ENCODE measurements around the gene DLG2. TPM values are rescaled to one million over a fixed set of nuclear protein-coding genes. Genes with fewer than 3 reads are reported as not detected.

DLG2 gene
- total RNA-seq, 1 experiment from 2014 or later = 2.7 TPM

DNA sequence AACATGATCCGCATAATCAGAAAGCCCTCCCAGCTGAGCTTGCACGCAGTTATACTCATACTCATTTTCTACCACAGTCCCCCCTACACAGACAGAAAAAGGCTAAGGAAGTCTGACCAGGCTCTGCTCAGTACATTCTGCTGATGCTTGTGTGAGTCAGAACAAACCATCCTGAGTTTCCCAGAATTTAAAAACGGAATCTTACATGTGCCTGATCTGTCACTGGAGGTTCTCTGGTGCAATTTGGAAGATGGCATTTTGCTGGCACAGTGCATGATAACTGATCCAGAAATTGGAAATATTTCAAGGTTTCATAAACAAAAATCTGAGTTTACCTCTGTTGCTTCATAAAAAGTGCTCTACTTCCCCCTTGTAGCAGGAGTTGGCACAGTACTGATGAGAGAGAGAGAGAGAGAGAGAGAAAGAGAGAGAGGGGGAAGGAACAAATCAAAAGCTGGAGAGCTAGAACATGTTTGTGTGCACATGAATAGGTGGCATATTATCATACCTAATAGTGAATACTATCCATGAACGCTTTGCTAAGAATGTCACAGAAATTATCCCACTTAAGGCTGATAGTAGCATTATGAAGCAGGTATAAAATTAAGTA, 1085.3 kb downstream of the DLG2 start:
- DNase-seq = no peak
- H2AFZ ChIP-seq (ENCODE audit: low read length) = no peak overlapping the region

DNA sequence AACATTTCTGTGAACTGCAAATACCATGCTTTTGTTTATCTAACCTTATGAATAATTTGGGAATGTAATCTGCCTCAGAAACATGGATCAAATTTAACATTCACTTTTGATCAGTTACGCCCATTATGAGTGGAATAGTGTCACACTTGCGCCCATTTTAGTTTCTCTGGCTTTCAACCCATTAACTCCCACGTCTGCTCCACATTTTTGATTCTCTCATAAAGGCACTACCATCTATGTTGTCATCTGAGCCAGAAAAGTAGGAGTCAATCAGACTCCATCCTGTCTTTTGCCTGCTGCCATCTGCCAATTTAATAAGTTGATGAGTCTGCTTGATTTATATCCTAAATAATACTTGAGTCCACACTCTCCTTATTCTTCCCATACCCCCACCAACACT, 1090.7 kb downstream of the DLG2 start:
- Histone ChIP-seq H3K4me3 (ENCODE audit: low read length) (no peak overlapping the region), H3K79me2 (ENCODE audit: low read length) (no peaks in the 10 kb centered on the region), H3K9me2 (replicated peaks; ENCODE audit: insufficient read depth, low read length) (no peaks in the 10 kb centered on the region), H4K20me1 (ENCODE audit: insufficient read depth, low read depth, low read length) (no peaks in the 10 kb centered on the region), H3K36me3 (ENCODE audit: insufficient read depth, low read length) (no peaks in the 10 kb centered on the region), H3K4me1 (ENCODE audit: low read length) (no peaks in the 10 kb centered on the region), H3K9me3 (ENCODE audit: low read length) (no peaks in the 10 kb centered on the region), H3K9ac (ENCODE audit: low read length) (no peak overlapping the region), H3K27me3 (ENCODE audit: low read length) (no peaks in the 10 kb centered on the region), H2AFZ (ENCODE audit: low read length) (no peak overlapping the region), H3K27ac (ENCODE audit: low read length) (no peak overlapping the region), H3K4me2 (ENCODE audit: low read depth, low read length, poor library complexity, severe bottlenecking) (no peak overlapping the region)
- DNase-seq = no peak

More for the DNA sequence above, 1085.3 kb downstream of the DLG2 start:
- Histone ChIP-seq H3K4me2 (ENCODE audit: low read depth, low read length, poor library complexity, severe bottlenecking) (no peak overlapping the region), H3K27me3 (ENCODE audit: low read length) (no peaks in the 10 kb centered on the region), H3K9me3 (ENCODE audit: low read length) (no peaks in the 10 kb centered on the region), H3K36me3 (ENCODE audit: insufficient read depth, low read length) (no peaks in the 10 kb centered on the region), H3K4me3 (ENCODE audit: low read length) (no peak overlapping the region), H3K9ac (ENCODE audit: low read length) (no peak overlapping the region), H3K27ac (ENCODE audit: low read length) (no peak overlapping the region), H4K20me1 (ENCODE audit: insufficient read depth, low read depth, low read length) (no peaks in the 10 kb centered on the region), H3K79me2 (ENCODE audit: low read length) (no peaks in the 10 kb centered on the region), H3K4me1 (ENCODE audit: low read length) (0 out of 2 replicates have a peak, but pooled peaks cover 3% of the 10 kb centered on the region), H3K9me2 (replicated peaks; ENCODE audit: insufficient read depth, low read length) (no peaks in the 10 kb centered on the region)

DNA sequence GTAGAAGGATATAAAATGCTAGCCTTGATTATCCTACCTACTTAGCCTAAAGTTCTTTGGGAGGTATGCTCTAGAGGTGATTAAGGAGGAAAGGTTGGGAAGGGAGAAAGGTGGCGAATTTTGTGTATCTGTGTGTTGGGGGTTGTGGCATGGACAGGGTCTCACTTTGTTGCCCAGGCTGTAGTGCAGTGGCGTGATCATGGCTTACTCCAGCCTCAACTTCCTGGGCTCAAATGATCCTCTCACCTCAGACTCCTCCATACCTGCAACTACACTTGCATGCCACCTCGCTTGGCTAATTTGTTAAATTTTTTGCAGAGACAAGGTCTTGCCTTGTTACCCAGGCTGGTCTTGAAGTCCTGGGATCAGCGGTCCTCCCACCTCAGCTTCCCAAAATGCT, 1094.8 kb downstream of the DLG2 start:
- Histone ChIP-seq H3K4me3 (ENCODE audit: low read length) (no peak overlapping the region), H3K36me3 (ENCODE audit: insufficient read depth, low read length) (no peaks in the 10 kb centered on the region), H2AFZ (ENCODE audit: low read length) (no peak overlapping the region), H3K27me3 (ENCODE audit: low read length) (no peaks in the 10 kb centered on the region), H3K4me2 (ENCODE audit: low read depth, low read length, poor library complexity, severe bottlenecking) (no peak overlapping the region), H3K9me2 (replicated peaks; ENCODE audit: insufficient read depth, low read length) (no peaks in the 10 kb centered on the region), H3K9ac (ENCODE audit: low read length) (no peak overlapping the region), H3K27ac (ENCODE audit: low read length) (no peak overlapping the region), H3K79me2 (ENCODE audit: low read length) (no peaks in the 10 kb centered on the region), H3K4me1 (ENCODE audit: low read length) (peaks cover 7% of the 10 kb centered on the region), H4K20me1 (ENCODE audit: insufficient read depth, low read depth, low read length) (no peaks in the 10 kb centered on the region), H3K9me3 (ENCODE audit: low read length) (no peaks in the 10 kb centered on the region)
- no peak for DNase-seq

DNA sequence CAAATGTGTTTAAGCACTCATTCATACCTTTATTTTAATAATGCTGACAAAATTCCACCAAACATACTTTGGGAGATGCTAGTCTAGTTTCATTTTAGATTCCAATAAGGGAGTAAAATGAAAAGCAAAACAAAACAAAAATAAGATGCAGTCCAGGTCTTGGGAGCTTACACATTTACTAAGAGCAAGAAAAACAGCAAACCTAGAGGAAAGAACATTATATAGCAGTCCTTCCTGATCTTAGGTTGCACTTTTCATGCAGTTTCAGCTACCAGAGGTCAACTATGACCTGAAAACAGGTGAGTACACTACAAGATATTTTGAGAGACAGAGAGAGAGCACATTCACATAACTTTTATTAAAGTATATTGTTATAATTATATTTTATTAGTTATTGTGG, 1100.9 kb downstream of the DLG2 start:
- H3K4me1 ChIP-seq (ENCODE audit: low read length) = peaks cover 7% of the 10 kb centered on the region
- no peak overlapping the region for H3K4me3 ChIP-seq (ENCODE audit: low read length)
- H3K9ac ChIP-seq (ENCODE audit: low read length) = no peak overlapping the region
- H4K20me1 ChIP-seq (ENCODE audit: insufficient read depth, low read depth, low read length) = no peaks in the 10 kb centered on the region
- H3K79me2 ChIP-seq (ENCODE audit: low read length) = no peaks in the 10 kb centered on the region
- H3K4me2 ChIP-seq (ENCODE audit: low read depth, low read length, poor library complexity, severe bottlenecking) = no peak overlapping the region
- H3K9me3 ChIP-seq (ENCODE audit: low read length) = no peaks in the 10 kb centered on the region
- H3K9me2 ChIP-seq (replicated peaks; ENCODE audit: insufficient read depth, low read length) = no peaks in the 10 kb centered on the region
- H3K36me3 ChIP-seq (ENCODE audit: insufficient read depth, low read length) = no peaks in the 10 kb centered on the region
- no peak overlapping the region for H3K27ac ChIP-seq (ENCODE audit: low read length)
- H2AFZ ChIP-seq (ENCODE audit: low read length) = no peak overlapping the region
- no peak for DNase-seq
- no peaks in the 10 kb centered on the region for H3K27me3 ChIP-seq (ENCODE audit: low read length)

DNA sequence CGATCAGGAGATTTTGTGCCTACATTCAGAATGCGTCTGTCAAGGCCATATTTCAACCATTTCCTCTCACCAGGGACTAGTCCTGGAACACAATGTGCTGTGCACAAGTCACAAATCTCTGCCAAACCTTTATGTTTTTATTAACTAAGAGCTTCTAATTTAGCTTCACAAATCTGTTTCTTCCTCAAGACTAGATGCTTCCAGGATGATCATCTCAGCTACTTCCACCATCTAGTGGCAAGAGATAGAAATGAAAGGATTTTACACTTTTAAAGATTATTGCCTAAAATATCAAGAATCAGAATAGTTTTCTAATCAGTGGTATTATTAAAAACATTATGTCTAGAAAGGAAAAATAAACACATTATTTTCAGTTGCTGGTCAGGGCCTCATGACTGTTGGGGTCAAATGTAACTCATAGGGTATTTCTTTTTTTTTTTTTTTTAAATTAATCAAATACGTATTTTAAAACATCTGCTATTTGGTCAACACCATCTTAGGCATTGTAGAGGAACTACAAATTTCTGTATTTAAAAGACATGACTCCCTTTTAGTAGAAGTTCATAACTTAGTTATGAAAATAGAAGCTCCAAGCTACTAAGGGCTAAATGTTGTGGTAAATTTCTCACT, 1102.6 kb downstream of the DLG2 start:
- H3K79me2 ChIP-seq (ENCODE audit: low read length) = no peaks in the 10 kb centered on the region
- H3K4me3 ChIP-seq (ENCODE audit: low read length) = no peak overlapping the region
- no peak overlapping the region for H3K9ac ChIP-seq (ENCODE audit: low read length)
- no peaks in the 10 kb centered on the region for H3K36me3 ChIP-seq (ENCODE audit: insufficient read depth, low read length)
- no peak overlapping the region for H3K27ac ChIP-seq (ENCODE audit: low read length)
- H3K27me3 ChIP-seq (ENCODE audit: low read length) = no peaks in the 10 kb centered on the region
- peak; percentile 71 for DNase-seq
- no peaks in the 10 kb centered on the region for H4K20me1 ChIP-seq (ENCODE audit: insufficient read depth, low read depth, low read length)
- H3K4me1 ChIP-seq (ENCODE audit: low read length) = no peaks in the 10 kb centered on the region
- no peaks in the 10 kb centered on the region for H3K9me3 ChIP-seq (ENCODE audit: low read length)
- H3K9me2 ChIP-seq (replicated peaks; ENCODE audit: insufficient read depth, low read length) = no peaks in the 10 kb centered on the region
- no peak overlapping the region for H2AFZ ChIP-seq (ENCODE audit: low read length)
- H3K4me2 ChIP-seq (ENCODE audit: low read depth, low read length, poor library complexity, severe bottlenecking) = no peak overlapping the region

GRCh38 chr11:84522331-84522730, 1104.8 kb downstream of the DLG2 start:
- Histone ChIP-seq H4K20me1 (ENCODE audit: insufficient read depth, low read depth, low read length) (no peaks in the 10 kb centered on the region), H3K9me2 (replicated peaks; ENCODE audit: insufficient read depth, low read length) (no peaks in the 10 kb centered on the region), H3K27me3 (ENCODE audit: low read length) (no peaks in the 10 kb centered on the region), H3K79me2 (ENCODE audit: low read length) (no peaks in the 10 kb centered on the region), H3K9me3 (ENCODE audit: low read length) (no peaks in the 10 kb centered on the region), H3K27ac (ENCODE audit: low read length) (no peak overlapping the region), H3K4me1 (ENCODE audit: low read length) (no peaks in the 10 kb centered on the region), H3K9ac (ENCODE audit: low read length) (no peak overlapping the region), H3K36me3 (ENCODE audit: insufficient read depth, low read length) (no peaks in the 10 kb centered on the region), H3K4me2 (ENCODE audit: low read depth, low read length, poor library complexity, severe bottlenecking) (no peak overlapping the region), H2AFZ (ENCODE audit: low read length) (no peak overlapping the region), H3K4me3 (ENCODE audit: low read length) (no peak overlapping the region)
- no peak for DNase-seq

- Histone ChIP-seq H2AFZ (ENCODE audit: low read length) (no peak overlapping the region), H3K9me2 (replicated peaks; ENCODE audit: insufficient read depth, low read length) (no peaks in the 10 kb centered on the region), H3K27me3 (ENCODE audit: low read length) (no peaks in the 10 kb centered on the region), H3K36me3 (ENCODE audit: insufficient read depth, low read length) (no peaks in the 10 kb centered on the region), H3K27ac (ENCODE audit: low read length) (no peak overlapping the region), H3K4me2 (ENCODE audit: low read depth, low read length, poor library complexity, severe bottlenecking) (no peak overlapping the region), H3K9ac (ENCODE audit: low read length) (no peak overlapping the region), H3K9me3 (ENCODE audit: low read length) (no peaks in the 10 kb centered on the region), H3K4me1 (ENCODE audit: low read length) (no peaks in the 10 kb centered on the region), H3K4me3 (ENCODE audit: low read length) (no peak overlapping the region), H4K20me1 (ENCODE audit: insufficient read depth, low read depth, low read length) (no peaks in the 10 kb centered on the region), H3K79me2 (ENCODE audit: low read length) (no peaks in the 10 kb centered on the region)
- no peak for DNase-seq
Measured at GRCh38 chr11:84518631-84519183, 1108.4 kb downstream of the DLG2 start.

DNA sequence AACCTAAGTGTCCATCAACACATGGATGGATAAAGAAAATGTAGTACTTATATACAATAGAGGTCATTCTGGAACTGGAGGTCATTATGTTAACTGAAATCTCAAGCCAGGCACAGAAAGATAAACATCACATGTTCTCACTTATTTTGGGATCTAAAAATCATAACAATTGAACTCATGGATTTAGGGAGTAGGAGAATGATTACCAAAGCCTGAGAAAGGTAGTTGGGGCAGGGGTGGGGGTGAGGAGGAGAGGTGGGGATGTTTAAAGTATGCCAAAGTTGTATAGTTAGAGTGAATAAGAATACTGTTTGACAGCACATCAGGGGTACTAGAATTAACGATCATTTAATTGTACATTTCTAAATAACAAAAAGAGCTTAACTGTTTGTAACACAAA, 1112.7 kb downstream of the DLG2 start:
- Histone ChIP-seq H3K27me3 (ENCODE audit: low read length) (no peaks in the 10 kb centered on the region), H3K9me3 (ENCODE audit: low read length) (no peaks in the 10 kb centered on the region), H3K4me2 (ENCODE audit: low read depth, low read length, poor library complexity, severe bottlenecking) (no peak overlapping the region), H3K9me2 (replicated peaks; ENCODE audit: insufficient read depth, low read length) (no peaks in the 10 kb centered on the region; the same call in 1 of the 2 replicates), H3K79me2 (ENCODE audit: low read length) (no peaks in the 10 kb centered on the region), H4K20me1 (ENCODE audit: insufficient read depth, low read depth, low read length) (no peaks in the 10 kb centered on the region), H3K9ac (ENCODE audit: low read length) (no peak overlapping the region), H3K36me3 (ENCODE audit: insufficient read depth, low read length) (no peaks in the 10 kb centered on the region), H2AFZ (ENCODE audit: low read length) (no peak overlapping the region), H3K4me1 (ENCODE audit: low read length) (no peaks in the 10 kb centered on the region), H3K27ac (ENCODE audit: low read length) (no peak overlapping the region), H3K4me3 (ENCODE audit: low read length) (no peak overlapping the region)
- no peak for DNase-seq

All from Karpas-422 (cell line).